GM18517 (cell line): Measurements from ENCODE around the gene EDAR.

Experiments
- ATAC-seq: cut with Tn5 transposase; IDR thresholded peaks from one replicate; pipeline ENCODE4 v1.9.1; 2021; ENCODE audit warnings: mild to moderate bottlenecking, moderate library complexity; ENCODE audit not compliant: unreplicated experiment

The EDAR gene

GRCh38 chr2:108926561-108927380, 62.2 kb downstream of the EDAR start:
- ATAC-seq, result no peak

GRCh38 chr2:108925735-108926134, 63.3 kb downstream of the EDAR start:
- no peak for ATAC-seq

- no peak for ATAC-seq
Measured at GRCh38 chr2:108925286-108925685, 63.7 kb downstream of the EDAR start.

DNA sequence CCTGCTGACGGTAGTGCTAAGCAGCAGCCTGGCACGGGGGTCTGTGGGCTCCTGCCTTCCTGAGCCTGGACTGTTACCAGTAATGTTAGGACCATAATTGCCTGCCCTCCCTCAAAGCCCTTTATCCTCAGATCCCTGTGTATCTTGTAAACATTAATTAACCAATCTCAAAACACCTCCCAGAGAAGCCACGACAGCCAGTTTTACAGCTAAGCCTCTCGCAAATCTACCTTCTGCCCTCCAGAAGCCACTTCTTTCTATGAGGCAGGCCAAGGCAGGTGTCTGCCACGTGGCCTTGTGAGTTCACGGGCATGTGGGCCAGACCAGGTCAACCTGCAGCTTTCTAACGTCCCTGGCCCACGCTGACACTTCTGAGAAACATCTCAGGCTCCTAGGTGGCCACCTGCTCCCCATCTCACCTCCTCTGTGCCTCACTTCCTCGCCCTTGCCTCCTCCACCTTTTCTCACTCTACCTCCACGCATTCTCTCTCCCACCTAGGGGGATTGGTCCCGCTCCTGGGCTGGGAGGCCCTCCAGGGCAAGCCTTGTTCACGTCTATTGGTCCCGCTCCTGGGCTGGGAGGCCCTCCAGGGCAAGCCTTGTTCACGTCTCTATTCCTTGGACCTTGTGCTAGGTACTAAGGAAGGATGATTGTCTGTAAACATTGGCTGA, 64.3 kb downstream of the EDAR start:
- ATAC-seq, result no peak

- no peak for ATAC-seq
Measured at GRCh38 chr2:108923736-108924579, 65.1 kb downstream of the EDAR start.

DNA sequence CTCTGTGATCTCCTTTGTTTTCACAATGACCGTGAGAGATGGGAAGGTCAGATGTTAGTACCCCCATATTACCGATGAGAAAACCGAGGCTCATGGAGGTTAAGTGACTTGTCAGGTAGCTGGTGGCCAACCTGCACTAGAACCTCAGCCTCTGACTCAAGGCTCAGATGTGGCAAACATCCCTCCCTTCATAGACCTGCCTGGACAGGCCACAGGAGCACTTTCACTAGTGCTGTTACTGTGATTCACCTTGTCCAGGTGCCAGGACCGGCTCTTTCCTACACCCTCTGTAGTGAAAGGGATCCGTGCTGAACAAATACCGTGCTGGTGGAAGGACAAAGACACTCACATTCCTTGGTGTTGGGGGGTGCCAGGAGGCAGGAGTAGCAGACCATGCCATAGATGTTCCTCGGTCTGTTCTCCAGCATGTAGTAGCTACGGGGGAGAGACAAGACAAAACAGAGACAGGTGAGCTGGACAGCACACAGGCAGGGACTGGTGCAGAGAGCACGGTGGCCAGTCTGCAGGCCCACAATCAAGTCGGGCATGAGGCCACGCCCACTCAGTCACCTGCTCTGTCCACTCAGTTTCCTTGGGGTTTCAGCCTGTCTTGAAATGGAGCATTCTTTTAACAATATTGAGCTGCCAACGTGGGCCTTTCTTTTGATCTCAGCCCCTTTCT, 65.9 kb downstream of the EDAR start:
- ATAC-seq, result no peak

DNA sequence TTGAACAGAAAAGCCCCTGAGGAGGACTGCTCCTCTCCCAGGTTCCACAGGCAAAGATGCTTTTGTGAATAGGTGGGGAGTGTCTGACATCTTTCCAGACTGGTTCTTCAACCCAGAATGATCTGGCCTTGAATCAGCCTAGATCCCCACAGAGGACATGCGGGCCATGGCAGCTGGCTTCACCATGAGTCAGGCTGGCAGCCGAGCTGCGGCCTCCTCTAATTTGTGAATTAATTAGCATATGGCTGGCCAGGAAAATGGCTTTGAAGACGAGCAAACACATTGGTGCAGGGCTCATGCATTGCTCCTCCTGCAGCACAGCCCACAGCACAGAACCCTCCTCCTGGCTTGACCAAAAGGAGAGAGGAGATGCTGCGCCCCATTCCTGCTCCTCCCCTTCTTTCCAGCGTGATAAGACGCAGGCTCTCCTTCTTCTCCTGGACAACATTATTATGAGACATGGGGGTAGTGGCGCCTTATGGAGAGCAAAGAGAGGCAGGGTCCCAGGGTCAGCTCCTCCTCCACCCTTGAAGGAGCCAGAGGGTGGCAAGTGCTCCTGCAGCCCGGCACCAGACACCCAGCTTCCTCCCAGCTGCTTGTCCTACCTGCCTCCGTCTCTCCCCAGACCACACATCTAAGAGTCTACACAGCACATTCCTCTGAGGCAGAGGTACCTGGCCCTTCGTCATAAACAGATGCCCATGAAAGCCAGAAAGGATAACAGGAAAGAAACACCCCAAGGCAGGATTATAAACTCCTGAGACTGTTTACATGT, 66.7 kb downstream of the EDAR start:
- ATAC-seq, result no peak

DNA sequence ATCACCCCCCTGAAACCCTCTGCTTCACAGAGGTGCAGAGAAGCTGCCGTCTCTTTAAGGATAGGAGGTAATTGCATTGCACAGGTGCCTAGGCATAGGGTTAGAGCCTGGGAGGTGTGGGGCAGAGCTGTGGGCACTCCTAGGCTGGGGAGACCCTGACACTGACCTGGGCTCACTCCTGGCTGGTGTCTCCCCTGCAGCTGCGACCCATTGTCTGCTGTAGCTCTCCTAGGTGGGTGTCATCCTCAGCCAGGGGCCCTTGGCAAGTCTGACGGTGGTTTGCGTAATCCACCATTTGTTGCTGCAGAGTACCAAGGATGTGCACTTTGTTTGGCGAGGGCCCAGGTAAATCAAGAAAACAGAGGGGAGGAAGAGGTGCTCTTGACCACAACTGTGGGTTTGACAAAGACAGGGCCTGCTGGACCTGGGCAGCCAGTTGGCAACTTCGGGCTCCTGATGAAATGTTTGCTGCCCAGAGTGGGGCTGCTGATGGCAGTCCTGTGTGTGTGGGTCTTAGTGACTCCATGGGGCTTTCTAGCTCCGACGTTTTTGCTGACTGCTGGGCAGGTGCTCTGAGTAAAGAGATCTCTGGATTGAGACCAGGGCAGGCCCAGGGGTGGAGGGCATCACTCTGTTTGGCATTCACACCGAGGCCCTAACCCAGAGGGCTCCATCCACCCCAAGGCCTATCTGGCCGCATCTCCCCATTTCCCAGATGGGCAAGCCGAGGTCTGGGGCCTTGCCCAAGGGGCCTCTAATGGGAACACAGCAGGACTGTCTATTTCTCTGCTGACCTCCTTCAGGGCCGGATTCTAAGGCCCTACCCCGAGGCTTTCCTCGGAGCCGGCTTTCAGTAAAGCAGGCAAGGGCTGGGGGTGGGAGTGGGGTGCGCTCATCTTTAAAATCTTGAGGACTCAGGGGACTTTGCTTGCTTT, 67.7 kb downstream of the EDAR start:
- no peak for ATAC-seq

DNA sequence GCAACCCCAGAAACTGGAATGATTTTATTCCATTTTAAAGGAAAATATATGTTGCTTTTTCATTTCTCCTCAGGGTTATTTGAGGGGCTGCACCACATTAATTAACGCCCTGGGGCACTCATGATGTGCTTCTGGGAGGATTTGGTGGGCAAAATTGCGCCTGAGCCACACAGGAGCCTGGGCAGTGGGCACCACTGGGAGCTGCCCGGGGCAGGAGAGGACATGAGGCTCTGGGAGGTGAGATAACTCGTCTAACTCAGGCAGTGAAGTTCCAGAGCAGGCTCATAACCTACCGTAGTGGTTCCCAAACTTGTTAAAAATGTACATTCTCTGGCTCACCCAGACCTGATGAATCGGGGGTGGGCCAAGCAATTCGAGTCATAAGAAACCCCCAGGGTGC, 68.3 kb downstream of the EDAR start:
- no peak for ATAC-seq

DNA sequence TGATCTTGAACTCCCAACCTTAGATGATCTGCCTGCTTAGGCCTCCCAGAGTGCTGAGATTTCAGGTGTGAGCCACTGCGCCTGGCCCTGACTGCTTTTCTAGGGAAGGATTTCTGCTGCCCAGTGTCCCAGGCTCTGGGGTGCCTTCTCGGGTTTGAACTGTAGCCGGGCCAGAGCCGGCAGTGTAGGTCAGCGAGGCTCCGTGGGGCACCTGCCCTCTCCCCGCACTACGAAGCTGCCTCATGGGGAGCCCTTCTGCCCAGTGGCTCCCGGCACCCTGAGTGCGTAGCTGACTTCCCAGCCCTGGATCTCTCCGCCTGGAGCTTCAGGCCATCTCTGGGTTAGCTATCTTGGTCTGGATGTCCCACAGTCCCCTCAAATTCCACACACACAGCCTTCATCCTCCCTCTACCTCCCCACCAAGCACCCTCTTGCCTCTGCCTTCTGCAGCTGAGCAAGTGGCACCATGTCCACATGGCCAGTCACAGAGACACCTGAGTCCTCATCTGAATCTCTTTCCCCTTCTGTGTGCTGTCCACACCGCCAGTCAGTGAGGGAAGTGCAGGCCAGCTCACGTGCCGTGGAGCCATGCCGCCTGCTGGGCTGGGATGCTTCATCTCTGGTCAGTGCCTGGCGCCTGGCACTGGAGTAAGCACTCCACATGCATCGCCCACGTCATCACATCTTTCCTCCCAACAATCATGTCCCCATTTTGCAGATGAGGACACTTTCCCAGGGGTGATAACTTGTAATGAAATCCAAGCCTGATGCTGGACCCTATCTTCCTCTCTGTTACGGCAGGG, 69.2 kb downstream of the EDAR start:
- ATAC-seq, result no peak

- ATAC-seq, result no peak
Measured at GRCh38 chr2:108918941-108919341, 70.1 kb downstream of the EDAR start.

DNA sequence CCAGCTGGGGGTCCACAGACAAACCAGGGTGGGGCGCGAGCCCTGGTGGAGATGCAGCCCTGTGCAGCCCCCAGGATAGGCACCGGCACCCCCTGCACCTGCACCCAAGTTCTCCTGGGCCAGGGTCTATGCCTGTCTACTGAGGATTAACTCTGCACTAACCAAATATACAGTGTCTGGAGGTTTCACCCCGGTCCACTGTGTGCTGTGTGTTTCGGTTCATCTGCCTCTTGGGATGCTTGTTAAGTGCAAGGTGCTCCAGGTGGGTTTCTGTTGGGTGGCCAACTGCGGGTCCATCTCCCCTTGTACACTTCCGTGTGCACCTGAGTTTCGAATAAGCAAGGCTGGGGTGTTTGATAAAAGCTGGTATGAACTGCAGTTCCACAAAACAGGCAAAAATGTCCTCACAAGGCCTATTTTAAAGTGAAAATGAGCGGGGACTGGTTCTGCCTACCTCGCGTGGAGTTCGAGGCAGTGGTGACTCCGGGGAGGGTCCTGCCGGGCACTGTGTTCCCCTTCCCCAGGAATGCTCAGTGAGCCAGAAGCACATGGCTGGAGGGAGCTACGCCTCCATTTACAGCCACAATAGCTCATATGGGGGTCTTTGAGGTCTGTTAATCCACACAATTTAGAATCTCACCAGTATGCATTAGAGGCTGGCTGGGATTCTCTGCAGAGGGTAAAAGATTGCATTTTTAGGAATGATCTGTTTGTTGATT, 70.7 kb downstream of the EDAR start:
- ATAC-seq, result no peak

- ATAC-seq, result no peak
Measured at GRCh38 chr2:108917526-108917925, 71.5 kb downstream of the EDAR start.

DNA sequence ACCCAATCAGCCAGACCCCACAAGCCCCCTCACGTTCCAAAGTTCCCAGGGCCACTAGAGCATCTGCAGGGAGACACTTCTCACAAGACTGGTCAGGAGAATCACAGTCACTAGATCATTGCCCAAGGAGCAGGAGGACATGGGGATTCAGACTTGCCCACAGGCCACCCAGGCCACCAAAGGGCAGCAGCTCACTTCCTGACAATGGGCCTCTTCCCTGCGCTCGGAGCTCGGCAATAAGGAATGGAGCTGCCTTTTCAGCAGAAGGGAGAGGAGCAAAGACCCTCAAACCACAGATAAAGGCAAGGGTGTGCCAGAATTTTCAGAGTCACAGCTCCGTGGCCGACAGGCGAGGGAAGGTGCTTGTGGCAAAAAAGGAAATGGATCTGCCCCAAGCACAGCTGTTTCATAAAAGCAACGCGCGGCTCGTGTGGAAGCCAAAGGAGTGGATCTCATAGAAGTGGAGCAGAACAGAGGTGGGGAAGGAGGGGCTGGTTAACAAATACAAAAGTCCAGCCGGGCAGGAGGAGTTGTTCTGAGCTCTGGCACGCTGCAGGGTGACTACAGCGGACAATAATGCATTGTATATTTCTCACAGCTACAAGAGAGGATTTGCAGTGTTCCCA, 72.1 kb downstream of the EDAR start:
- ATAC-seq, result no peak

- ATAC-seq, result no peak
Measured at GRCh38 chr2:108916122-108916795, 72.8 kb downstream of the EDAR start.

GRCh38 chr2:108912629-108912902, 76.5 kb downstream of the EDAR start:
- no peak for ATAC-seq
